Measurements from ENCODE around the gene F10.

GRCh38 chr13:113110048-113110851, 12.3 kb upstream of the F10 start:
- TF ChIP-seq CTCF (conservative IDR thresholded peaks at IDR 0.05): no peak
- TF ChIP-seq EZH2 (IDR thresholded peaks at IDR 0.05; ENCODE audit: low read depth): no peak

All from PC-9 (cell line).